K562 (cell line): ENCODE measurements around the gene SHBG. TPM values are rescaled to one million over a fixed set of nuclear protein-coding genes. Genes with fewer than 3 reads are reported as not detected.

Source experiments
- BRF1 ChIP-seq: IDR thresholded peaks from 3 replicates; pipeline ENCODE4 v1.6.1; 2011; ENCODE audit warnings: borderline replicate concordance, mild to moderate bottlenecking; ENCODE audit not compliant: insufficient read length; ENCODE audit errors: extremely low read depth
- CAMTA2 ChIP-seq: fragments of 250-450 bp; sonication (Bioruptor Pico); conservative IDR thresholded peaks from 2 replicates; pipeline ENCODE4 v1.5.1; 2022
- CBX1 ChIP-seq: sonication (generic); IDR thresholded peaks from 2 replicates; pipeline ENCODE4 v1.6.1; 2016; ENCODE audit warnings: antibody characterized with exemption, low read depth, mild to moderate bottlenecking
- CCNT2 ChIP-seq: IDR thresholded peaks from 2 replicates; pipeline ENCODE4 v1.6.1; 2011; ENCODE audit warnings: borderline replicate concordance, low read depth, mild to moderate bottlenecking, moderate library complexity, mixed read lengths, low read length; ENCODE audit not compliant: insufficient read length; ENCODE audit errors: extremely low read depth
- CTBP1 ChIP-seq: fragments of 450-650 bp; IDR thresholded peaks from 2 replicates; pipeline ENCODE4 v1.6.1; 2016; ENCODE audit warnings: borderline replicate concordance
- ELF1 ChIP-seq: fragments of 200-800 bp; sonication (Bioruptor generic); IDR thresholded peaks from 2 replicates; pipeline ENCODE4 v1.6.1; 2016; ENCODE audit warnings: missing genetic modification characterization, missing compliant biosample characterization
- POLR2A ChIP-seq: fragments of 450-650 bp; conservative IDR thresholded peaks from 2 replicates; pipeline ENCODE4 v1.6.1; 2016
- RAD51 ChIP-seq: fragments of 450-650 bp; IDR thresholded peaks from 2 replicates; pipeline ENCODE4 v1.7.1; 2016; ENCODE audit warnings: low read depth, mild to moderate bottlenecking, borderline replicate concordance
- SIN3B ChIP-seq: fragments of 450-650 bp; IDR thresholded peaks from 2 replicates; pipeline ENCODE4 v1.6.1; 2017; ENCODE audit warnings: low read depth, mild to moderate bottlenecking, moderate library complexity
- SIX5 ChIP-seq, 2 experiments: IDR thresholded peaks; 2 replicates each; pipeline ENCODE4 v1.6.1; 2011; ENCODE audit warnings: low read length in 2 of 2, borderline replicate concordance in 1 of 2, low read depth in 1 of 2, mild to moderate bottlenecking in 1 of 2, moderate library complexity in 1 of 2; ENCODE audit not compliant: insufficient read depth in 1 of 2
- SPI1 ChIP-seq: IDR thresholded peaks from 2 replicates; pipeline ENCODE4 v1.6.1; 2011; ENCODE audit warnings: low read depth, low read length, control low read depth, borderline replicate concordance
- TCF7 ChIP-seq: sonication (generic); IDR thresholded peaks from 2 replicates; pipeline ENCODE4 v1.6.1; 2016; ENCODE audit warnings: antibody characterized with exemption, borderline replicate concordance
- THRAP3 ChIP-seq: fragments of 450-650 bp; IDR thresholded peaks from 2 replicates; pipeline ENCODE4 v1.6.1; 2016; ENCODE audit warnings: mild to moderate bottlenecking, inconsistent platforms, borderline replicate concordance
- ZEB2 ChIP-seq: fragments of 450-650 bp; IDR thresholded peaks from 2 replicates; pipeline ENCODE4 v1.6.1; 2016
- ZNF24 ChIP-seq: fragments of 450-650 bp; IDR thresholded peaks from 2 replicates; pipeline ENCODE4 v1.6.1; 2016
- ZSCAN29 ChIP-seq: fragments of 450-650 bp; IDR thresholded peaks from 2 replicates; pipeline ENCODE4 v1.6.1; 2017
- polyA plus RNA-seq, 8 experiments: library from polyadenylated mRNA; depleted of rRNA in 4 of 8; stranded (reverse) in 5 of 8; unstranded in 3 of 8; fragments of >200 nt; fragmentation: Nextera tagmentation in 2 of 8; fragmentation: Illumina TruSeq in 1 of 8; extraction: Ambion mirVana in 2 of 8; extraction: Trizol in 1 of 8; gene quantifications; 2 replicates each; pipeline versions ENCODE4 v1.2.1 to v1.2.3, GENCODE V29; 2011 to 2014; ENCODE audit warnings: inconsistent platforms in 1 of 8, missing spikeins in 1 of 8
- total RNA-seq, 7 experiments: library from RNA; depleted of rRNA in 6 of 7; stranded (reverse); fragments of >200 nt in 6 of 7; fragmentation: Illumina TruSeq in 2 of 7; extraction: Trizol in 2 of 7; gene quantifications; 2 replicates each; pipeline versions ENCODE4 v1.2.1 to v1.2.3, GENCODE V29; 2011 to 2021; ENCODE audit warnings: low replicate concordance in 1 of 7
- TF ChIP-seq, protein P1 (sequence below): sonication (generic); formaldehyde crosslinking; IDR thresholded peaks from 2 replicates; pipeline ENCODE4 v1.8.1; 2023; ENCODE audit warnings: mild to moderate bottlenecking, missing genetic modification reagents, moderate library complexity
- TF ChIP-seq, protein P2 (sequence below): fragments of 450-650 bp; formaldehyde crosslinking; IDR thresholded peaks from 2 replicates; pipeline ENCODE4 v1.4.0; 2022; ENCODE audit warnings: missing genetic modification characterization
- TF ChIP-seq, protein P3 (sequence below): fragments of 450-650 bp; IDR thresholded peaks from 2 replicates; pipeline ENCODE4 v1.6.1; 2017; ENCODE audit warnings: antibody characterized with exemption

SHBG gene
- total and polyA plus RNA-seq, 9 of the 15 experiments (the other 6 are each of a cell fraction or from before 2014, with no cell fraction given) = not detected

DNA sequence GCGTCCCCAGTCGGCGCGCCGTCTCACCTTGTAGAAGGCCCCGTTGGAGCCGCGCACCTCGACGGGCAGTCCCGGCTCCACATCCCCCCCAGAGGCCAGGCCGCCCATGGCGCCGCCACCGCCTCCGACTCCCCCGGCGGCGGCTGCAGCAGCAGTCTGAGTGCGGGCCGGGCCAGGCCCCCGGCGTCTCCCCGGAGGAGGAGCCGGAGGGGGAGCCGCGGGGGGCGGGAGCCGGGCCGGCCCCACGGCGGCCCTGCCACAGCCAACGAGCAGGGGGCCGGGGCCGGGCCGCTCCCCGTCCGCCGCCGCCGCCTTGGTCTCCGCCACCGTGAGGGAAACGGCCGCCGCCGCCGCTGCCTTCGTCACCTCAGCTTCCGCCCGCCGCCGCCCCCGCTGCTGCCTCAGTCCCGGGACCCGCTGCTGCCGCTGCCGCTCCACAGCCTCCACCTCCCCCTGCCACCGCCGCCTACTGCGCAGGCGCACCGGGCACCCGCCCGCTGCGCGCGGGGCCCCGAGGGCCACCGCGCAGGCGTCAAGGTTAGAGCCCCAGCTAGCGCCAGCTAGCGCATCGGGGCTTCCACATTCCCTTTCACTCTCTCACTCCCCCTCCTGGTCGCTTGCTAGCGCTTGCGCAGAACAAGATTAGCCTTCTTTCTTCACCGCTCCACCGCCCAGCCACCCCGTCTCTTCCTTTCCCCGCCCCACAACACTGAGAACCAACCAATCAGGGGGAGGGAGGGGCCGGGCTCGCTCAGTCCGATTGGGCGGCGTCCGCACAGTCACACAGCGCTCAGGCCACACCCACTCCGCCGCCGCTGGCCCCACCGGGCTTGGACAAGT is 15.3 kb upstream of the SHBG start, which contains the start of gene FXR2 (continued):
- TF ChIP-seq, protein P1, sequence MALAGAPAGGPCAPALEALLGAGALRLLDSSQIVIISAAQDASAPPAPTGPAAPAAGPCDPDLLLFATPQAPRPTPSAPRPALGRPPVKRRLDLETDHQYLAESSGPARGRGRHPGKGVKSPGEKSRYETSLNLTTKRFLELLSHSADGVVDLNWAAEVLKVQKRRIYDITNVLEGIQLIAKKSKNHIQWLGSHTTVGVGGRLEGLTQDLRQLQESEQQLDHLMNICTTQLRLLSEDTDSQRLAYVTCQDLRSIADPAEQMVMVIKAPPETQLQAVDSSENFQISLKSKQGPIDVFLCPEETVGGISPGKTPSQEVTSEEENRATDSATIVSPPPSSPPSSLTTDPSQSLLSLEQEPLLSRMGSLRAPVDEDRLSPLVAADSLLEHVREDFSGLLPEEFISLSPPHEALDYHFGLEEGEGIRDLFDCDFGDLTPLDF (CRISPR knock-in tag) = no peak
- TF ChIP-seq SIN3B (peak; percentile 43), TCF7 (no peak), ZNF24 (no peak), CTBP1 (0 out of 2 replicates have a peak, but pooled peaks have one; percentile 24), ZSCAN29 (no peak), CAMTA2 (CRISPR knock-in tag) (no peak), ZEB2 (no peak), SIX5 (IDR thresholded peaks at IDR 0.05; ENCODE audit: borderline replicate concordance in 1 of 2, insufficient read depth in 1 of 2, low read depth in 1 of 2, low read length in 2 of 2) (no peak), ELF1 (no peak), POLR2A (no peak), CCNT2 (peak; percentile 61), RAD51 (no peak), THRAP3 (no peak), CBX1 (no peak), BRF1 (no peak), SPI1 (no peak)
- TF ChIP-seq, protein P2, sequence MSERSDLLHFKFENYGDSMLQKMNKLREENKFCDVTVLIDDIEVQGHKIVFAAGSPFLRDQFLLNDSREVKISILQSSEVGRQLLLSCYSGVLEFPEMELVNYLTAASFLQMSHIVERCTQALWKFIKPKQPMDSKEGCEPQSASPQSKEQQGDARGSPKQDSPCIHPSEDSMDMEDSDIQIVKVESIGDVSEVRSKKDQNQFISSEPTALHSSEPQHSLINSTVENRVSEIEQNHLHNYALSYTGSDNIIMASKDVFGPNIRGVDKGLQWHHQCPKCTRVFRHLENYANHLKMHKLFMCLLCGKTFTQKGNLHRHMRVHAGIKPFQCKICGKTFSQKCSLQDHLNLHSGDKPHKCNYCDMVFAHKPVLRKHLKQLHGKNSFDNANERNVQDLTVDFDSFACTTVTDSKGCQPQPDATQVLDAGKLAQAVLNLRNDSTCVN (CRISPR knock-in tag) = no peak
- TF ChIP-seq, protein P3, sequence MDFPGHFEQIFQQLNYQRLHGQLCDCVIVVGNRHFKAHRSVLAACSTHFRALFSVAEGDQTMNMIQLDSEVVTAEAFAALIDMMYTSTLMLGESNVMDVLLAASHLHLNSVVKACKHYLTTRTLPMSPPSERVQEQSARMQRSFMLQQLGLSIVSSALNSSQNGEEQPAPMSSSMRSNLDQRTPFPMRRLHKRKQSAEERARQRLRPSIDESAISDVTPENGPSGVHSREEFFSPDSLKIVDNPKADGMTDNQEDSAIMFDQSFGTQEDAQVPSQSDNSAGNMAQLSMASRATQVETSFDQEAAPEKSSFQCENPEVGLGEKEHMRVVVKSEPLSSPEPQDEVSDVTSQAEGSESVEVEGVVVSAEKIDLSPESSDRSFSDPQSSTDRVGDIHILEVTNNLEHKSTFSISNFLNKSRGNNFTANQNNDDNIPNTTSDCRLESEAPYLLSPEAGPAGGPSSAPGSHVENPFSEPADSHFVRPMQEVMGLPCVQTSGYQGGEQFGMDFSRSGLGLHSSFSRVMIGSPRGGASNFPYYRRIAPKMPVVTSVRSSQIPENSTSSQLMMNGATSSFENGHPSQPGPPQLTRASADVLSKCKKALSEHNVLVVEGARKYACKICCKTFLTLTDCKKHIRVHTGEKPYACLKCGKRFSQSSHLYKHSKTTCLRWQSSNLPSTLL = no peak
